Activated CD4-positive, alpha-beta T cell treated with anti-CD3 and anti-CD28 coated beads, Interleukin-2, amount 10 ng/mL, durations not matched to agents 7 days and 5 days (primary cell): ENCODE measurements around the gene TXNL4A. TPM values are rescaled to one million over a fixed set of nuclear protein-coding genes. Genes with fewer than 3 reads are reported as not detected.
"Not testable (repeated sequence)": the region's sequence is repeated elsewhere in the genome, so short reads cannot be mapped to it uniquely, and the experiment has no call there.

Source experiments
- CTCF ChIA-PET: fragments of 350-600 bp; sonication (Branson Sonifier 250); formaldehyde crosslinking; loops from one replicate; lab custom pipeline; 2021; ENCODE audit warnings: antibody characterized with exemption; lab: Charles Lee
- POLR2A ChIA-PET: fragments of 350-600 bp; sonication (Branson Sonifier 250); formaldehyde crosslinking; loops from one replicate; lab custom pipeline; 2021; ENCODE audit warnings: antibody characterized with exemption; lab: Charles Lee
- DNase-seq: peaks from one replicate; pipeline ENCODE4 v3.0.0-alpha.2; 2020
- H3K27ac Mint-ChIP-seq: one replicate; pipeline ENCODE4 v1.8.0; 2021; ENCODE audit warnings: mild to moderate bottlenecking, moderate library complexity, mixed read lengths
- H3K27me3 Mint-ChIP-seq: one replicate; pipeline ENCODE4 v1.8.0; 2021; ENCODE audit warnings: mixed read lengths
- H3K36me3 Mint-ChIP-seq: one replicate; pipeline ENCODE4 v1.8.0; 2021; ENCODE audit warnings: low read depth, mixed read lengths
- H3K4me1 Mint-ChIP-seq: one replicate; pipeline ENCODE4 v1.8.0; 2021; ENCODE audit warnings: mixed read lengths
- H3K4me3 Mint-ChIP-seq: one replicate; pipeline ENCODE4 v1.8.0; 2021; ENCODE audit warnings: mild to moderate bottlenecking, moderate library complexity, mixed read lengths
- H3K9me3 Mint-ChIP-seq: one replicate; pipeline ENCODE4 v1.8.0; 2021; ENCODE audit warnings: mixed read lengths
- total RNA-seq, 2 experiments: library from RNA; stranded (reverse); gene quantifications; one replicate each; pipeline ENCODE4 v1.2.3, GENCODE V29; 2021

Gene TXNL4A
- total RNA-seq, 2 experiments from 2014 or later = 131 TPM

DNA sequence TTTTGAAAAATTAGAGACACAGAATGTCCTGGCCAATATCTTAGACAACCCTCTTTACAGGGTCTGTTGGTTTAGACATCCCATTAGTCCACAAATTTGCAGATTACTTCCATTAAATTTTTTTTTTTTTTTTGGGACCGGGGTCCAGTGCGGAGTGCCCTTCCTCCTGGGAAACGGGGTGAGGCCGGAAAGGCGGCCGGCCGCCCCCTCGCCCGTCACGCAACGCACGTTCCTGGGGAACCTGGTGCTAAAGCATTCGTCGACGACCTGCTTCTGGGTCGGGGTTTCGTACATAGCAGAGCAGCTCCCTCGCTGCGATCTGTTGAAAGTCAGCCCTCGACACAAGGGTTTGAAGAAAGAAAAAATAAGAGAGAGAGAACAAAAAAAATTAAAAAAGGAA, 24.4 kb upstream of the TXNL4A start:
- no peak for DNase-seq
- H3K9me3 Mint-ChIP-seq = peaks cover 26% of the 10 kb centered on the region
- no peak overlapping the region for H3K27ac Mint-ChIP-seq
- ChIA-PET CTCF (interaction anchor here (0.6 kb wide), 1 partner anchor 619 kb away, joined by 3 read pairs; no protein-coding TSS in a partner anchor), POLR2A (no interaction called here)
- H3K4me1 Mint-ChIP-seq = no peaks in the 10 kb centered on the region
- no peaks in the 10 kb centered on the region for H3K36me3 Mint-ChIP-seq
- H3K27me3 Mint-ChIP-seq = no peaks in the 10 kb centered on the region
- H3K4me3 Mint-ChIP-seq = no peak overlapping the region

DNA sequence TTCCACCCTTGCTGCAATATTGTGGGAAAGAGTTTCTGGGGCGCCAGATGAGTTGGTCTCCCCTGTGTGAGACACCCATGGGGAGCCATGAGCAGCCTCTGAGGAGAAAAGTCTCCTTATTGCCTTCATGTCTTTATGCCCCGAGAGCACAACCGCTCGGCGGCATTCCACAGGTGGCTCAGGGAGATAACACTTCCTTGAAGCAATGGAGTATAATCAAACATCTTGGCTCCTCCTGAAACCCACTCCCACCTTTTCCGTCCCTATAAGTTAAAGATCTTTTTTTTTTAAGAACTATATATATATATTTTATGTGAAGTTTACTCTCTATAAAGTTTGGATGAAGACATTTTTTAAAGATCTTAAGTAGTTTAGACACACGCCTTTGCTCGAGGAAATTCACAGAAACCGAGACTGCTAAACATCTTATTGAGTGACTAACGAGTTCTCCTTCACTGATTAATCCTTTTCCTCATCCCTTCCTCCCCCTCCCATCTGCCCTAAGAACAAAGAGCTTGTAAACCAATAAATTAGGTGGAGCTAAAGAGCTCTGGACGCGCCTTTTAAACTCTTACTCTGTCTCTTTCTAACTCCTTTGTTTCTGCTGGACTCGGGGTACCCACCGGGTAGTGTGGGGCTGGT, 23.3 kb upstream of the TXNL4A start:
- H3K36me3 Mint-ChIP-seq, H3K27me3 Mint-ChIP-seq, H3K4me3 Mint-ChIP-seq, DNase-seq, POLR2A ChIA-PET, H3K27ac Mint-ChIP-seq, H3K4me1 Mint-ChIP-seq: not testable (repeated sequence)
- CTCF ChIA-PET = interaction anchor here (0.5 to 0.6 kb wide), 2 partner anchors 26 to 54 kb away, joined by 4 to 7 read pairs; no protein-coding TSS in a partner anchor
- H3K9me3 Mint-ChIP-seq = peaks cover 26% of the 10 kb centered on the region

- no peaks in the 10 kb centered on the region for H3K36me3 Mint-ChIP-seq
- ChIA-PET CTCF (no interaction called here), POLR2A (no interaction called here)
- peaks cover 26% of the 10 kb centered on the region for H3K9me3 Mint-ChIP-seq
- DNase-seq = no peak
- H3K4me3 Mint-ChIP-seq = no peak overlapping the region
- H3K27me3 Mint-ChIP-seq = no peaks in the 10 kb centered on the region
- no peaks in the 10 kb centered on the region for H3K4me1 Mint-ChIP-seq
- no peak overlapping the region for H3K27ac Mint-ChIP-seq
Measured at GRCh38 chr18:80010551-80010906, 22.2 kb upstream of the TXNL4A start.

GRCh38 chr18:80009661-80010550, 21.5 kb upstream of the TXNL4A start:
- Mint-ChIP-seq H3K27me3 (no peaks in the 10 kb centered on the region), H3K27ac (no peak overlapping the region), H3K9me3 (peaks cover 26% of the 10 kb centered on the region), H3K36me3 (no peaks in the 10 kb centered on the region), H3K4me1 (no peaks in the 10 kb centered on the region), H3K4me3 (no peak overlapping the region)
- DNase-seq = no peak
- CTCF ChIA-PET = no interaction called here
- POLR2A ChIA-PET = no interaction called here

DNA sequence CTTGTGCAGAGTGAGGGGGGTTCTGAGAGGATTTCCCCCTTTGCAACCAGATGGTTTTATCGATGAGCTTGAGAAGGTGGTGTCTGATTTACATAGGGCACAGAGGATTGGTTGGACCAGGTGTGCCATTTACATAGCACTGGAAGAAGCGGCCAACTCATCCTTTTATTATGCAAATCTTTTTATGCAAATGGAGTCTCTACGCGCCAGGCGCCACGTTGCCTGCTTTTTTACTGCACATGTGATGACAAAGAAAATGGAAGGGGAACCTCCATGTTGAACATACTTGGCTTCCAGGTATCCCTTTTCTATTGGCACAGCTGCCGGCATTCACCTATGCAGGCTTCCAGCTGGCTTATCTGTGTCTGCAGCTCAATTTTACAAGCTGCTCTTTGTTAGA, 18.4 kb upstream of the TXNL4A start:
- peaks cover 15% of the 10 kb centered on the region for H3K9me3 Mint-ChIP-seq
- DNase-seq = no peak
- H3K4me1 Mint-ChIP-seq = no peaks in the 10 kb centered on the region
- POLR2A ChIA-PET = no interaction called here
- no peaks in the 10 kb centered on the region for H3K36me3 Mint-ChIP-seq
- no peak overlapping the region for H3K4me3 Mint-ChIP-seq
- no peak overlapping the region for H3K27ac Mint-ChIP-seq
- CTCF ChIA-PET = no interaction called here
- no peaks in the 10 kb centered on the region for H3K27me3 Mint-ChIP-seq

GRCh38 chr18:80004600-80005342, 16.4 kb upstream of the TXNL4A start:
- no peaks in the 10 kb centered on the region for H3K36me3 Mint-ChIP-seq
- ChIA-PET POLR2A (no interaction called here), CTCF (no interaction called here)
- peaks cover 17% of the 10 kb centered on the region for H3K9me3 Mint-ChIP-seq
- no peaks in the 10 kb centered on the region for H3K4me1 Mint-ChIP-seq
- H3K27me3 Mint-ChIP-seq = no peaks in the 10 kb centered on the region
- H3K27ac Mint-ChIP-seq = no peak overlapping the region
- DNase-seq = no peak
- no peak overlapping the region for H3K4me3 Mint-ChIP-seq

GRCh38 chr18:80002468-80002867, 14.1 kb upstream of the TXNL4A start:
- Mint-ChIP-seq H3K4me3 (no peak overlapping the region), H3K9me3 (peaks cover 9% of the 10 kb centered on the region), H3K4me1 (no peaks in the 10 kb centered on the region), H3K36me3 (peaks cover 2% of the 10 kb centered on the region), H3K27me3 (no peaks in the 10 kb centered on the region), H3K27ac (no peak overlapping the region)
- POLR2A ChIA-PET = no interaction called here
- no peak for DNase-seq
- CTCF ChIA-PET = no interaction called here

- H3K27ac Mint-ChIP-seq = no peak overlapping the region
- H3K4me1 Mint-ChIP-seq = no peaks in the 10 kb centered on the region
- no peak overlapping the region for H3K4me3 Mint-ChIP-seq
Measured at GRCh38 chr18:80000877-80001276, 12.5 kb upstream of the TXNL4A start.

GRCh38 chr18:79999701-80000100, 11.3 kb upstream of the TXNL4A start:
- H3K27ac Mint-ChIP-seq, DNase-seq, H3K4me3 Mint-ChIP-seq, H3K36me3 Mint-ChIP-seq, H3K4me1 Mint-ChIP-seq, H3K9me3 Mint-ChIP-seq, H3K27me3 Mint-ChIP-seq: not testable (repeated sequence)
- ChIA-PET POLR2A (interaction anchor here (0.6 kb wide), 1 partner anchor 134 kb away, joined by 3 read pairs; no protein-coding TSS in a partner anchor), CTCF (interaction anchor here (0.6 kb wide), 1 partner anchor 261 kb away, joined by 3 read pairs; no protein-coding TSS in a partner anchor)

More at GRCh38 chr18:80000877-80001276, 12.5 kb upstream of the TXNL4A start:
- ChIA-PET POLR2A (no interaction called here), CTCF (no interaction called here)
- Mint-ChIP-seq H3K36me3 (peaks cover 2% of the 10 kb centered on the region), H3K27me3 (no peaks in the 10 kb centered on the region), H3K9me3 (peaks cover 9% of the 10 kb centered on the region)
- DNase-seq = no peak

- H3K4me1 Mint-ChIP-seq = peaks cover 17% of the 10 kb centered on the region
- no peaks in the 10 kb centered on the region for H3K27me3 Mint-ChIP-seq
- no peak for DNase-seq
- H3K9me3 Mint-ChIP-seq = no peaks in the 10 kb centered on the region
- H3K4me3 Mint-ChIP-seq = no peak overlapping the region
- H3K36me3 Mint-ChIP-seq = peaks cover 6% of the 10 kb centered on the region
- ChIA-PET POLR2A (no interaction called here), CTCF (no interaction called here)
- H3K27ac Mint-ChIP-seq = no peak overlapping the region
Measured at GRCh38 chr18:79991494-79991893, 3.1 kb upstream of the TXNL4A start.

GRCh38 chr18:79989195-79989497, 783 bp upstream of the TXNL4A start:
- ChIA-PET POLR2A (no interaction called here), CTCF (interaction anchor here (1.3 kb wide), 1 partner anchor 29 kb away, joined by 3 read pairs; no protein-coding TSS in a partner anchor)
- H3K27me3 Mint-ChIP-seq = no peaks in the 10 kb centered on the region
- peak overlapping the region; percentile 92 for H3K4me3 Mint-ChIP-seq
- peak; percentile 11 for DNase-seq
- H3K4me1 Mint-ChIP-seq = peaks cover 35% of the 10 kb centered on the region
- H3K9me3 Mint-ChIP-seq = no peaks in the 10 kb centered on the region
- peaks cover 15% of the 10 kb centered on the region for H3K36me3 Mint-ChIP-seq
- H3K27ac Mint-ChIP-seq = peak overlapping the region; percentile 94

DNA sequence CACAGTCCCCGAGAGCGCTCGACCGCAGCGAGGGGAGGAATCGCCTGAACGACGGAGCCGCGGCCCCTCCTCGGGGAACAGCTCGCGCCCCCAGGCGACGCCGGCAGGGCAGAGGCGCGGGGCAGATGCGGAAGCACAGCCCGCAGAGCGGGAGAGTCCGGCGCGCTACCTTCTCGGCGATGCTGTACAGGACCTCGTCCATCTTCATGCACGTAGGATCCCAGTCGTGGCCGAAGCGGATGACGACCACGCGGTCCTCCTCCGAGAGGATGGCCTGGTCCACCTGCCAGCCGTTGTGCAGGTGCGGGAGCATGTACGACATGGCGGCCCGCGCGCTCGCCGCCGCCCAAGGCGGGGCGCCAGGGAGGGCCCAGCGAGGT, 302 bp downstream of the TXNL4A start:
- Mint-ChIP-seq H3K36me3 (peaks cover 19% of the 10 kb centered on the region), H3K27ac (peak overlapping the region; percentile 89), H3K27me3 (no peaks in the 10 kb centered on the region), H3K4me1 (peaks cover 45% of the 10 kb centered on the region), H3K9me3 (no peaks in the 10 kb centered on the region), H3K4me3 (peak overlapping the region; percentile 92)
- peak; percentile 73 for DNase-seq
- ChIA-PET CTCF (interaction anchor here (0.8 to 1.3 kb wide), 2 partner anchors 26 to 45 kb away, joined by 3 read pairs; no protein-coding TSS in a partner anchor), POLR2A (no interaction called here)
